ENCODE results near the gene LHX4. TPM values are rescaled to one million over a fixed set of nuclear protein-coding genes. Genes with fewer than 3 reads are reported as not detected.

LHX4 gene
- total and polyA plus RNA-seq, 2 of the 13 experiments (the other 11 are each of a cell fraction or from before 2014, with no cell fraction given) = 0.03 to 0.07 TPM

- TF ChIP-seq ATF7-NPFF (CRISPR knock-in tag; IDR thresholded peaks at IDR 0.05; ENCODE audit: low read depth) (no peak), GPBP1L1 (CRISPR knock-in tag; IDR thresholded peaks at IDR 0.05) (no peak), MBNL3 (CRISPR knock-in tag; conservative IDR thresholded peaks at IDR 0.05) (no peak), CAMTA2 (CRISPR knock-in tag; IDR thresholded peaks at IDR 0.05; ENCODE audit: borderline replicate concordance) (no peak), KLF16 (CRISPR knock-in tag; IDR thresholded peaks at IDR 0.05) (0 out of 4 replicates have a peak, but pooled peaks of 1 of the 2 experiments have one; percentile 18), CSRNP2 (CRISPR knock-in tag; conservative IDR thresholded peaks at IDR 0.05; ENCODE audit: low read depth) (no peak), RCOR2 (CRISPR knock-in tag; IDR thresholded peaks at IDR 0.05) (peak; percentile 77; the same call in 1 of the 2 replicates), ZBTB40 (IDR thresholded peaks at IDR 0.05) (no peak), ZBTB40 (CRISPR knock-in tag; IDR thresholded peaks at IDR 0.05) (no peak), SCMH1 (CRISPR knock-in tag; IDR thresholded peaks at IDR 0.05; ENCODE audit: borderline replicate concordance) (no peak), AHDC1 (CRISPR knock-in tag; IDR thresholded peaks at IDR 0.05; ENCODE audit: borderline replicate concordance) (peak; percentile 54; the same call in 1 of the 2 replicates)
Measured at GRCh38 chr1:180291004-180291403, 60.9 kb downstream of the LHX4 start (continued).
